ENCODE data around the gene TMCC2. TPM values are rescaled to one million over a fixed set of nuclear protein-coding genes. Genes with fewer than 3 reads are reported as not detected.

TMCC2 gene
- total and polyA plus RNA-seq, 2 experiments from 2014 or later, result 2.6 to 9.9 TPM

DNA sequence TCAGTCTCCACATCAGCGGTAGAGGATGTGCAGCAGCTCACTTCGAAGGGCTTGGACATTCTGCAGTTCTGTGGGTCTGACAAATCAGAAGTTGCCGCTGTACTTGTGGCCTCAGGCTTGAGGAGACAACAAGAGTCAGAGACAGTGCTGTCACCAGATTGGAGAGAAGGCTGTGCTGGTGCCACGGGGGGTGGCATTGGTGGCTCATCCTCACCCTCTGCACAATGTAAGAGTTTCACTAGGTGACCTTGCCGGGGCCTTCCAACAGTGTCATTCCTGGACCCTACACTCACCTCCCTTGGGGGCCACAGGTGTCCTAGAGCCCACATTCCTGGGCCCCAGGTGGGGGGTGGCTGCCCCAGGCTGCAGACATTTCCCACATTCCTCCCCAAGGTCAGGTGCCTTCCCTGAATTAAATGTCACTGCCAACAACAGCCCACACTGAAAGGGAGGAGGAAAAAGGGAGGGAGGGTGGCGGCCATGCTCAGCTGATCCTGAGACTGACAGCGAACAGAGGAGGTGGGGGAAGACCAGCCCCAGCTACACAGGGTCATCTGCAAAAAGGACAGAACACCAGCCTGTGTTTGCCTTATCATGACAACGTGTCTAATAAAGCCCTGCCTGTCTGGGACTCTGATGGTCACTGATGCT is 46.4 kb downstream of the TMCC2 start (continued):
- TF ChIP-seq ZNF462 (CRISPR knock-in tag; IDR thresholded peaks at IDR 0.05), result no peak
- TF ChIP-seq CREB1 (CRISPR knock-in tag; IDR thresholded peaks at IDR 0.05; ENCODE audit: low read depth), result 0 out of 2 replicates have a peak, but pooled peaks have one; percentile 16
- no peak for TF ChIP-seq EZH2 (IDR thresholded peaks at IDR 0.05; ENCODE audit: low read depth, unreplicated experiment)

DNA sequence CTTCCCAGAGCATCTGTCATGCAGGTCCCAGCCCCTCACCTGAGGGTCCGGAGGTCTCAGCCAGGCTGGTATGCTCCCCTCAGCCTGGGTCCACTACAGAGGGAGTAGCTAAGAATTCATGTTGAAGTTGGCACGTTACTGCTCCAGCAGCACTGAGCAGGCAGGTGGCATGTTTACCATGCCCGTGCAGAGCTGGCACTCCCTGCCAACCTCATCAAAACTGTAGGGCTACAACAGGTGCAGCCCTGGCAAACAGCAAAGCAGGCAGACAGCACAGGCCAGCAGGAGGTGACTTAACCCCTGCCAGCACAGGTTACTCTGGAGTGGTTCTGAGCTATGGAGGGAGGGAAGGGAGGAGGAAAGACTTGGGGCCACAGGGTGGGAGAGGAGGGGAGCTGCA is 47.4 kb downstream of the TMCC2 start:
- no peak for DNase-seq (ENCODE audit: low spot score)
- no peak overlapping the region for H2AFZ ChIP-seq
- H4K20me1 ChIP-seq (replicated peaks; ENCODE audit: insufficient read depth), result no peaks in the 10 kb centered on the region
- H3K79me2 ChIP-seq (replicated peaks; ENCODE audit: insufficient read depth), result no peaks in the 10 kb centered on the region
- H3K36me3 ChIP-seq (ENCODE audit: insufficient read depth), result no peaks in the 10 kb centered on the region
- Mint-ChIP-seq H3K27ac (no peak overlapping the region), H3K4me1 (peaks cover 23% of the 10 kb centered on the region), H3K27me3 (ENCODE audit: insufficient read depth, low read depth, poor library complexity) (peaks cover 13% of the 10 kb centered on the region), H3K36me3 (ENCODE audit: low read depth) (peaks cover 7% of the 10 kb centered on the region; the same call in 2 of the 3 replicates), H3K9me3 (no peaks in the 10 kb centered on the region), H3K4me3 (no peak overlapping the region)
- H3K27ac ChIP-seq (ENCODE audit: low read depth), result no peak overlapping the region
- H3F3A ChIP-seq (replicated peaks; ENCODE audit: low read depth), result peaks cover 6% of the 10 kb centered on the region; the same call in 1 of the 2 replicates
- TF ChIP-seq, protein P1, sequence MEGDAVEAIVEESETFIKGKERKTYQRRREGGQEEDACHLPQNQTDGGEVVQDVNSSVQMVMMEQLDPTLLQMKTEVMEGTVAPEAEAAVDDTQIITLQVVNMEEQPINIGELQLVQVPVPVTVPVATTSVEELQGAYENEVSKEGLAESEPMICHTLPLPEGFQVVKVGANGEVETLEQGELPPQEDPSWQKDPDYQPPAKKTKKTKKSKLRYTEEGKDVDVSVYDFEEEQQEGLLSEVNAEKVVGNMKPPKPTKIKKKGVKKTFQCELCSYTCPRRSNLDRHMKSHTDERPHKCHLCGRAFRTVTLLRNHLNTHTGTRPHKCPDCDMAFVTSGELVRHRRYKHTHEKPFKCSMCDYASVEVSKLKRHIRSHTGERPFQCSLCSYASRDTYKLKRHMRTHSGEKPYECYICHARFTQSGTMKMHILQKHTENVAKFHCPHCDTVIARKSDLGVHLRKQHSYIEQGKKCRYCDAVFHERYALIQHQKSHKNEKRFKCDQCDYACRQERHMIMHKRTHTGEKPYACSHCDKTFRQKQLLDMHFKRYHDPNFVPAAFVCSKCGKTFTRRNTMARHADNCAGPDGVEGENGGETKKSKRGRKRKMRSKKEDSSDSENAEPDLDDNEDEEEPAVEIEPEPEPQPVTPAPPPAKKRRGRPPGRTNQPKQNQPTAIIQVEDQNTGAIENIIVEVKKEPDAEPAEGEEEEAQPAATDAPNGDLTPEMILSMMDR (conservative IDR thresholded peaks at IDR 0.05; ENCODE audit: low read depth in 2 of 2), result peak in 1 of 2 experiments; percentile 21; a peak in 1 of 4 replicates
- TF ChIP-seq EZH2 (IDR thresholded peaks at IDR 0.05; ENCODE audit: low read depth, unreplicated experiment), result no peak
- H3K27me3 ChIP-seq (ENCODE audit: insufficient read depth), result no peaks in the 10 kb centered on the region
- H3K4me1 ChIP-seq (ENCODE audit: insufficient read depth), result peaks cover 14% of the 10 kb centered on the region; the same call in 1 of the 2 replicates
- H3K9me2 ChIP-seq (ENCODE audit: insufficient read depth), result no peaks in the 10 kb centered on the region
- ATAC-seq, result no peak; the same call in 2 of the 3 replicates
- peak overlapping the region; percentile 15; the same call in 1 of the 2 replicates for H3K4me2 ChIP-seq
- no peak overlapping the region for H3K4me3 ChIP-seq

Measured in GM23338 (cell line).